GM18868 (cell line): ENCODE data around the gene GPNMB.

ENCODE experiments used
- ATAC-seq: cut with Tn5 transposase; IDR thresholded peaks from one replicate; pipeline ENCODE4 v1.9.1; 2021; ENCODE audit warnings: mild to moderate bottlenecking, moderate library complexity; ENCODE audit not compliant: unreplicated experiment

GPNMB gene

GRCh38 chr7:23228412-23228811 is 18.2 kb upstream of the GPNMB start:
- ATAC-seq, result no peak

GRCh38 chr7:23230641-23231101 is 15.9 kb upstream of the GPNMB start:
- no peak for ATAC-seq

- ATAC-seq, result no peak
Measured at GRCh38 chr7:23232966-23233365, 13.6 kb upstream of the GPNMB start.

GRCh38 chr7:23234569-23235296 is 11.8 kb upstream of the GPNMB start:
- peak; percentile 98 for ATAC-seq

- ATAC-seq, result no peak
Measured at GRCh38 chr7:23235813-23236221, 10.8 kb upstream of the GPNMB start.

- ATAC-seq, result no peak
Measured at GRCh38 chr7:23237000-23237399, 9.6 kb upstream of the GPNMB start.

GRCh38 chr7:23238983-23239652 is 7.5 kb upstream of the GPNMB start:
- ATAC-seq, result no peak

GRCh38 chr7:23239698-23240097 is 6.9 kb upstream of the GPNMB start:
- ATAC-seq, result no peak

GRCh38 chr7:23242321-23242720 is 4.3 kb upstream of the GPNMB start:
- peak; percentile 75 for ATAC-seq

GRCh38 chr7:23242935-23243334 is 3.6 kb upstream of the GPNMB start:
- no peak for ATAC-seq

- ATAC-seq, result no peak
Measured at GRCh38 chr7:23247046-23247602, 549 bp downstream of the GPNMB start.

GRCh38 chr7:23247603-23248335 is 1.2 kb downstream of the GPNMB start:
- ATAC-seq, result no peak

GRCh38 chr7:23249486-23249885 is 2.9 kb downstream of the GPNMB start:
- no peak for ATAC-seq

- ATAC-seq, result no peak
Measured at GRCh38 chr7:23254051-23254681, 7.6 kb downstream of the GPNMB start.

GRCh38 chr7:23256731-23257130 is 10.2 kb downstream of the GPNMB start:
- no peak for ATAC-seq

- no peak for ATAC-seq
Measured at GRCh38 chr7:23260371-23260770, 13.8 kb downstream of the GPNMB start.

GRCh38 chr7:23261843-23262452 is 15.4 kb downstream of the GPNMB start:
- peak; percentile 64 for ATAC-seq

GRCh38 chr7:23264916-23265458 is 18.4 kb downstream of the GPNMB start:
- peak; percentile 71 for ATAC-seq

GRCh38 chr7:23266918-23267317 is 20.3 kb downstream of the GPNMB start:
- ATAC-seq, result no peak

- no peak for ATAC-seq
Measured at GRCh38 chr7:23267357-23267756, 20.8 kb downstream of the GPNMB start.
